Epithelial cell of esophagus (primary cell): Measurements from ENCODE around the gene ANKRD33B.
A peak's percentile ranks its signal among the peaks of the same experiment; 100 is the strongest.

Source experiments
- DNase-seq: peaks from one replicate; pipeline ENCODE4 v3.0.0; 2010; ENCODE audit warnings: low read depth
- H3K4me3 ChIP-seq: 2 replicates; pipeline ENCODE4 v1.5.1; 2011; ENCODE audit warnings: mild to moderate bottlenecking, low read length, control low read depth
- CTCF ChIP-seq: IDR thresholded peaks from 2 replicates; pipeline ENCODE4 v1.5.1; 2011; ENCODE audit warnings: low read depth, mild to moderate bottlenecking, low read length, control low read depth, inconsistent platforms; ENCODE audit not compliant: insufficient read depth; ENCODE audit errors: missing control alignments

ANKRD33B gene

GRCh38 chr5:10645671-10646070, 81.8 kb downstream of the ANKRD33B start:
- TF ChIP-seq CTCF, result no peak
- H3K4me3 ChIP-seq, result no peak overlapping the region
- no peak for DNase-seq

- no peak overlapping the region for H3K4me3 ChIP-seq
- no peak for DNase-seq
- no peak for TF ChIP-seq CTCF
These were observed 83.8 kb downstream of the ANKRD33B start for GRCh38 chr5:10647640-10648039.

- DNase-seq, result no peak
- TF ChIP-seq CTCF, result no peak
- H3K4me3 ChIP-seq, result no peak overlapping the region
These were observed 85.2 kb downstream of the ANKRD33B start for GRCh38 chr5:10648806-10649665.

- peak; percentile 30 for DNase-seq
- no peak overlapping the region for H3K4me3 ChIP-seq
- no peak for TF ChIP-seq CTCF
These were observed 86.0 kb downstream of the ANKRD33B start for GRCh38 chr5:10649666-10650380.

- no peak overlapping the region for H3K4me3 ChIP-seq
- TF ChIP-seq CTCF, result no peak
- no peak for DNase-seq
These were observed 88.3 kb downstream of the ANKRD33B start for GRCh38 chr5:10652151-10652550.

- no peak for TF ChIP-seq CTCF
These were observed 88.7 kb downstream of the ANKRD33B start for GRCh38 chr5:10652606-10653005.

More at GRCh38 chr5:10652606-10653005, 88.7 kb downstream of the ANKRD33B start:
- no peak for DNase-seq
- H3K4me3 ChIP-seq, result no peak overlapping the region
